GM19238 (cell line): ENCODE measurements around the gene NEMP2.

ENCODE experiments used
- DNase-seq: peaks from one replicate; pipeline ENCODE4 v3.0.0; 2011; ENCODE audit warnings: low spot score; ENCODE audit not compliant: insufficient read length

The NEMP2 gene

GRCh38 chr2:190457256-190457655 is 77.3 kb downstream of the NEMP2 start:
- no peak for DNase-seq

- no peak for DNase-seq
Measured at GRCh38 chr2:190456833-190457232, 77.7 kb downstream of the NEMP2 start.

- no peak for DNase-seq
Measured at GRCh38 chr2:190455358-190456095, 79.0 kb downstream of the NEMP2 start.

DNA sequence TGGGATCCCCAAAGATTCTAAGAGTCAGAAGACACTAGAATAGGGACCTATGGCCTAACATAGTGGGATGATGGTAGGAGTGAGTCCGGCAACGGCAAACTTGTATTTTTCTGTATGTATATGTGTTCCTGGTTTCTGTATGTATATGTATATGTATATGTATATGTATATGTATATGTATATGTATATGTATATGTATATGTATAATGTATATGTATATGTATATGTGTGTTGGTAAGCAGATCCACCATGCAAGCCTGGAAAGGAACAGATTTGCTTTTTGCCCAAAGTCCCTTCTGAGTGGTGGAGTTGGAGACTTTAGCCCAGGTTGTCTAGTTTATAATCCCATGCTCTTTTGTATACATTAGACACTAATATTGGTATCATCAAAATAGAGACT is 79.7 kb downstream of the NEMP2 start:
- DNase-seq = no peak
